SIG-M5 treated with dmso at 0.1 percent for 504 hours (cell line): ENCODE measurements around the gene MTCL3.

Experiments
- DNase-seq: peaks from one replicate; lab custom pipeline; 2025; ENCODE audit not compliant: unreplicated experiment; lab: John Stamatoyannopoulos, UW

The MTCL3 gene

DNA sequence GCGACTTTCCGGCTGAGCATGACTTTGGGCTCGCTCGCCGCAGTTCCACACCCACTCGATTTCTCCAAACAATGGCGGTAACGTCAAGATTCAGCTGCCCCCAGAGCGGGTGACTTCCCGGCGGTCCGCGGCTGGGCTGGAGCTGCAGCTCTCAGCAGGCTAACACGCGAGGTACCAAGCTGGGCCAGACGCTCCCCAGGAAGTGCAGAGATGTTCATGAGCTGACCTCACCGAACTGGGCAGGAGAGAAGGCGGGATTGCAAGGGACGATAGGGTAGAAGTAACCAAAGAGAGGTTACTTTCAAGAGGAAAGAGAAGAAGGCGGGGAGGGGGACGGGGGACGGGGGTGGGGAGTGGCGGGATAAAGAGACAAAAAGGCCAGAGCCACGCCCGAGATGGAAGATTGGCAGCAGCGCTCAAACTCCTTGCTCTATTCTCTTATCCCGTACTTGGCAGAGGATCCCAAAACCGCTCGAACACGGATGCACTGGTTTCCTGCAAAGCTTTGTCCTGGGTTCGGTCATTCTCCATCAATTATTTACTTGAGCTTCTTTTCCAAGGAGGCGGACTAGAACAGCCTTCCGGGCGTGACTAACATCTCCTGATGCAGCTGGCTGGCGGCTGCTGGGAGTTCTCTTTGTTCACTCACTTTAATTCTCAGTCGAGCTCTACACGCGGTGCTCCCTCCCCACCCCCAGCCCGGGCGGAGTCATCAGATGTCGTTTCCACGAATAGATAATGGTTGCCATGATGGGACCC lies at the start of gene MTCL3:
Gene MTCL3 (minus strand): TSS at position 626 of the 759 bp plus-strand sequence.
- no peak for DNase-seq

GRCh38 chr6:127567476-127567875 lies 48.3 kb upstream of the MTCL3 start:
- DNase-seq: no peak

GRCh38 chr6:127566651-127567050 lies 47.5 kb upstream of the MTCL3 start:
- DNase-seq: no peak

- no peak for DNase-seq
Measured at GRCh38 chr6:127566119-127566518, 47.0 kb upstream of the MTCL3 start.

DNA sequence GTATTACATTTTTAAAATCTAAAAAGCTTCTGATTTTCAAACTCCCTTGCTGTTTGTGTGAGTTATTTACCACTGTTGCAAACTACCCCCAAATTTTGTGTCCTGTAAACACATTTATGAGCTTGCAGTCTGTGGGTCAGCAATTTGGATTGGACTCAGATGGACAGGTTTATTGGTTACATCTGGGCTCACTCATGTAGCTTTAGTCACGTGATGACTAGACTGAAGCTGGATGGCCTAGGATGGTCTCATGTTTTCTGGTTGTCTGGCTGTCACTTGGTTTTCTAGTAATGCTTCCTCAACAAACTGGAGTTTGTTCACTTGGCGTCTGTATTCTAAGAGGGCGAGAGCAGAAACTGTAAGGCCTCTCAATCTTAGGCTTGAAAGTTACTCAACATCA lies 45.6 kb upstream of the MTCL3 start:
- no peak for DNase-seq

- DNase-seq: no peak
Measured at GRCh38 chr6:127561660-127562059, 42.5 kb upstream of the MTCL3 start.

GRCh38 chr6:127554435-127555006 lies 35.4 kb upstream of the MTCL3 start:
- peak; percentile 45 for DNase-seq

- no peak for DNase-seq
Measured at GRCh38 chr6:127550403-127550802, 31.3 kb upstream of the MTCL3 start.

GRCh38 chr6:127547904-127548649 lies 28.9 kb upstream of the MTCL3 start:
- DNase-seq: no peak

DNA sequence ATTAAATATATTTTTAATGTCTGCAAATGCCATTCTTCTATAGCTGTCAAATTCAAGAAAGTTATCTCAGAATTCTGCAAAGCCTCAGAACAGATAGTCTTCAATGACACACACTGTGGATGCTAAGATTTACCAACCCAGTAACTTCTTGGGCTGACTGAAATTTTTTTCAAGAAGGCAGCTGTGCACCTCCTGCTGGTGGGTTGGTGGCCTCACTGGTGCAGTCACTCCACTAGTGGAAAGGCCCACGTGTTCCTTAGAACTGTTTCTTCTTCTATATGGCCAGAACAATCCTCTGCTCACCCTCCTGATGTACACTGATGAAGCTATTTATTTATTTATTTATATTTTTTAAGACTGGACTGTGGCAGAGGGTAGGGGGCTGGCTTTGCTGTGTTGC lies 28.1 kb upstream of the MTCL3 start:
- DNase-seq: no peak

GRCh38 chr6:127539272-127539671 lies 20.1 kb upstream of the MTCL3 start:
- peak; percentile 43 for DNase-seq

GRCh38 chr6:127538750-127539264 lies 19.7 kb upstream of the MTCL3 start:
- DNase-seq: no peak

GRCh38 chr6:127533736-127534135 lies 14.6 kb upstream of the MTCL3 start:
- DNase-seq: peak; percentile 17

- DNase-seq: no peak
Measured at GRCh38 chr6:127533011-127533410, 13.9 kb upstream of the MTCL3 start.

DNA sequence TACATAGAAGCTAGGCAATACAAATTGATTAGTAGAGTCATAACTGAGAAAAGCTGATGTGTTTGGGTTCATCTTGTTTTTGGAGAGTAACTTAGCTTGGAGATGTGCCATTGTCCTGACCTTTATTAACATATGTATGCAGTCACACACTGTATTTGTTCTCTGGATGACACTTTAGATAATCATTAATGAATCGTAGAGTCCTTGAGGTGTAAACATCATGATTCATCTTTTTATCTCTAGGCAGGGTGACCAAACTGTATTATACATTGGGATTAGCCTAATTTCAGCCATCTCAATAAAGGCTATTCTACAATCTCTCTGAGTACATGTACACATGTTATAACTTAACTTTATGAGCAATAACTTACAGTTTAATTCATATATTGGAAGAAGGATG lies 3.6 kb upstream of the MTCL3 start:
- DNase-seq: no peak

DNA sequence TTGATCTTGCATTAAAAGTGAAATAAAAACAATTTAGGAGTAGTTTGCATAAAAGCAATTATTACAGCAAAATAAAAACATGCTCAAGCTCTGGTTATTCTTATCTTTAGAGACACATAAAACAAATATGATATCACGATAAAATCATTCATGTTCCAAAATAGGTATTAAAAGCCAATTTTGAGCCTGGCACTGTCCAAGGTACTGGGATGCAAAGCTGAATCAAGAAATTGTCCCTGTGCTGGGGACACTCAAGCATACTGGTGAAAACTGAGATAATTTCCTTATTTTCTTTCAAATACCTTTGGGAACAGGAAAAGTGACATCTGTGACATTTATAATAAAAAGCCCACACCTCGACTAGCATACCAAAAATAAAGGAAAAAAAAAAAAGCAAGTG lies 931 bp upstream of the MTCL3 start:
- no peak for DNase-seq

DNA sequence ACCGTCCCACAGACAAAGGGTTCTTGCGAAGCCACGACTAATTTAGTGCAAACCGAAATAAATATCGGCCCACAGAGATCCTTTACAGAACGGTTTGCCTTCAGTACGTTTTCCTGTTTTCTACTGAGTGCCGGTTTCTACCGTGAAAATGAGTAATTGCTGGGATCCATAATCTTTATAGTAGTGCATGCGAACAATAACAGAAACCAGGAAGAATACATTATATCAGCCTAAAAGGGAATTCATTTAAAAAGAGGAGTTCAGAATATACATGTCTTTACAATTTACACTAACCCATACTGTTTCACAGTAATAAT lies 292 bp upstream of the MTCL3 start:
- no peak for DNase-seq

DNA sequence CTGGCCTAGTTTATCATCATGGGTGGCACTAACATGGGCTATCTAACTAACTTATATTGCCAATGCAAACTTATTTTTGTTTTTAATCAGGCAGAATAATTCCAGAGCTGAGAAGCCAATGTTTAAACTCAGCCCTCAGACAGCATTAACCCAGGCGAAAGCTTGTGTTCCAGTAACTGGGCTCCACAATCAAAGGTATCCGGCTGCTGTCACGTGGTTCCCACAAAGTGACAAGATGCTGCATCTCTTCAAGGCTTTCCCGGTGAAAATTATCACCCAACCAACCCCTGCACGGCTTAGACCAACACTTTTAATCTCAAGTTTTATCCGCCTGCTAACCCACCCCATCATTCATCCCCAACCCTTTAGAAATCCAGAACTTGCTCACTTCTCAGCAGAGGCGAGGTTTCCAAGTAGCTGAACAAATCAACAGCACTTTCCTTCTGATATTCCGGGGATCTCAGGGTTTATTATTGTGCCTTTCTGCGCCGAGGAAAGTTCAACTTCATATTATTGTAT lies 885 bp downstream of the MTCL3 start:
- no peak for DNase-seq

DNA sequence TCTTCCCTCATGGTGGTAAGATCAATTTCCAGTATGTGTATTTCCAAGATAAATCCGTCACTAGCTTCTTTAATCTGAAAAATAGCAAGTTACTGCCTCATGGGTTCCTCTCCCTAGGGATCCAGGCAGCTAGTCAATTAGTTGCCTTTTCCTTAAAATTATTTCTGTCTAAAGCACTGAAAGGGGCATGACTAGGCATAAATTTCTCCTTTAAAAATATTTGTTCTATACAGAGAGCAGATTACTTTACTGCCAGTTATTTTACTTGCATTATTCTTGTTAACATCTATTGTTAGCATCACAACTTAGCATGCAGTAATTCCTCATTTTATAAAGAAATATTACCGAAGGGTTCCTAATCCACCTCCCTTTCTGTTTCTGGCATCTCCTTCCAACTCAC lies 1.4 kb downstream of the MTCL3 start:
- no peak for DNase-seq

DNA sequence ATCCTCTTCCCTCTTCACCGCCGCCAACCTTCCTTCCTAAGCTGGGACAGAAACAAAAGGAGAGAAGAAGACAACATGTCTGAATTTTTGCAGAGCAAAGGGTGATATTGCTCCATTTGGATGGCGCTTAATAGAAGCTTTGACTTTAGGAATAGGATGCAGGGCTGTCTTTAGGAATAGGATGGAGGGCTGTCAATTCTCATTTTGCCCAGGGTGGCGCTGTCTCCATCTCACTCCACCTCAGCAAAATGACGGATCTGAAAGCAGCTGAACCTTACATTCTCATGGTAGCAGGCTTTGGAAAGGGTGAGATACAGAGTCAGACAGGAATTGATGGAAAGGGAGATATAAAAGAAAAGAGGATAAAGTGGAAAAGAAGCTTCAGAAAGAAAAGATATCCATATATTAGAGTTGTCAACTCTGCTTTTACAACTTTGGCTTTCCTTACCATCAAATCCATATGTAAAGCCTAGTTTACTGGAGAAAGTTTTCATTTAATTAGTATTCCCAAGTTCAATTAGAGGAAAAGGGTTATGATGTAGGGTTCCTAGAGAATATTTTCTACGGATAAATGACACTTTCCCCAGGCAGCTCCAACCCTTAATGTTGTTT lies 2.4 kb downstream of the MTCL3 start:
- peak; percentile 73 for DNase-seq
